Cerebellar cortex (tissue), 1 donor: ENCODE data around the gene SPCS1.

Source experiments
- DNase-seq: peaks from one replicate; pipeline ENCODE4 v3.0.0-alpha.2; 2015; ENCODE audit warnings: low spot score

The SPCS1 gene

GRCh38 chr3:52730681-52731080 lies 24.8 kb downstream of the SPCS1 start:
- no peak for DNase-seq

GRCh38 chr3:52731590-52731989 lies 25.7 kb downstream of the SPCS1 start:
- no peak for DNase-seq

DNA sequence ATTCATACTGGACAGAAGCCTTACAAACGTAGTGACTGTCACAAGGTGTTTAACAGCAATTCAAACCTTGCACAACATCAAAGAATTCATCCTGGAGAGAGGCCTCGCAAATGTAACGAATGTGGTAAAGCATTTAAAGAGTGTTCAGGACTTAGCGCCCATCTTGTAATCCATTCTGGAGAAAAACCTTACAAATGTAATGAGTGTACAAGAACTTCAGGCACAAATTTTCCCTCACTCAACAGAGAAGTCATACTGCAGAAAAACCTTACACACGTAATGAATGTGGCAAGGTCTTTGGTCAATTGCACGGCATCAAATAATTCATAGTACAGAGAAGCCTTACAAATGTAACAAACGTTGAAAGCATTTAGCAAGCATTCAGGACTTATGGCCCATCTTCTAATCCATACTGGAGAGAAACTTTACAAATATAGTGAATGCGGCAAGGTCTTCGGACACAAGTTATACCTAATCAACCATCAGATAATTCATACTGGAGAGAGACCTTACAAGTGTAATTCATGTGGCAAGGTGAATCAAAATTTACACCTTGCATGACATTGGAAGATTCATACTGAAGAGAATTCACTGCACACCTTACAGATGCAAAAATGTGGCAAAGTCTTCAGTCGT lies 27.5 kb downstream of the SPCS1 start:
- no peak for DNase-seq

DNA sequence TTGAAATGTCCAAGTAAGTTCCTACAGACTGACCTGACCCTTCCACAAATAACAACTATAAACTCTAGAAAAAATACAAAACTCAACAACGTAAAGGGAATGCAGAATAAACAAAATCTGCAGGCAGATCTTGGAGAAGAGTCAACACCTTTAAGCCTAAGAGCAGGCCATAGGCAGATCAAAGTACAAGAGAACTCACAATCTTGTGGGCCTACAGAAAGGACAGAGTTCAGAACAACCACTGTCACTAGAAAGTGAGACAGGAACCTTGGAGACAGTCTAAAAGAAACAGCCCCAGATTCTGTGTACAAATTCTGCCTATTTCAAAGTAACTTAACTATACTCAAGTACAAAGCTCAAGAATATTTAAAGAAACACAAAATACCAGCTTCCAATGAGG lies 33.8 kb downstream of the SPCS1 start:
- DNase-seq = no peak

GRCh38 chr3:52742418-52743041 lies 36.6 kb downstream of the SPCS1 start:
- peak; percentile 32 for DNase-seq

DNA sequence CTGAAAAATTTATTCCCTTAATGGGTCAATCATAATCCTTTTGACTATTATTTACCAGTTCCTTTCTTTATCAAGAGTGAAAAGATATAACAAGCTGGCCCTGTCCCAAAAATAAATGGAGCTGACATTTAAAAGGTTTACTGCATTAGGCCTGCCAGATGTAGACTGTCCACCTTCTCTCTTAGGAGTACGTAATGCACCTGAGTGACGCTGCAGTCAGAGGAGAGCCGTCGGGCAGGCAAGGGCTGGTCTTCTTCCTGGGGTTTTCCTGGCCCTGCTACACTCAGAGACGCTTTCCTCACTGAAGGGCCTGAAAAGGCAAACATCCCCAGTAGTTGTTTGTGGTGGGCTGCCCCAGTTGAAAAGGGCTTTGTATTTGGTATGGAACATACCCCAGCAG lies 37.2 kb downstream of the SPCS1 start:
- DNase-seq = no peak

- no peak for DNase-seq
Observed at GRCh38 chr3:52743721-52744120, 37.8 kb downstream of the SPCS1 start.

GRCh38 chr3:52752045-52752660 lies 46.2 kb downstream of the SPCS1 start:
- DNase-seq = no peak

- DNase-seq = no peak
Observed at GRCh38 chr3:52754373-52754772, 48.5 kb downstream of the SPCS1 start.

GRCh38 chr3:52756141-52756540 lies 50.2 kb downstream of the SPCS1 start:
- DNase-seq = no peak
